BLaER1 treated with 17β-estradiol and CSF1 and Interleukin-3, amounts not matched to agents 10 nM and 100 nM (cell line): ENCODE measurements around the gene LINGO4.
"Not testable (repeated sequence)": the region's sequence is repeated elsewhere in the genome, so short reads cannot be mapped to it uniquely, and the experiment has no call there.

Experiments
- H3K27ac ChIP-seq, 11 experiments: shearing (Covaris generic); formaldehyde crosslinking; 2 replicates each; pipeline ENCODE4 v1.8.1; 2022
- H3K27me3 ChIP-seq, 11 experiments: shearing (Covaris generic); formaldehyde crosslinking; 2 replicates each; pipeline ENCODE4 v1.8.1; 2022
- H3K36me3 ChIP-seq, 11 experiments: shearing (Covaris generic); formaldehyde crosslinking; 2 replicates each; pipeline ENCODE4 v1.8.1; 2022
- H3K4me1 ChIP-seq, 10 experiments: shearing (Covaris generic); formaldehyde crosslinking; 2 replicates each; pipeline ENCODE4 v1.8.1; 2022
- H3K4me2 ChIP-seq, 11 experiments: shearing (Covaris generic); formaldehyde crosslinking; 2 replicates each; pipeline ENCODE4 v1.8.1; 2022
- H3K4me3 ChIP-seq, 10 experiments: shearing (Covaris generic); formaldehyde crosslinking; 2 replicates each; pipeline ENCODE4 v1.8.1; 2022
- H3K9ac ChIP-seq, 11 experiments: shearing (Covaris generic); formaldehyde crosslinking; 2 replicates each; pipeline ENCODE4 v1.8.1; 2022
- H3K9me3 ChIP-seq, 11 experiments: shearing (Covaris generic); formaldehyde crosslinking; replicated peaks in 1 of 11; 2 replicates each; pipeline ENCODE4 v1.8.1; 2022
- H4K20me1 ChIP-seq, 11 experiments: shearing (Covaris generic); formaldehyde crosslinking; 2 replicates each; pipeline ENCODE4 v1.8.1; 2022
- Cebpa-rat ChIP-seq, 11 experiments: shearing (Covaris generic); IDR thresholded peaks; 2 replicates each; pipeline ENCODE4 v1.8.1; 2022

LINGO4 gene

DNA sequence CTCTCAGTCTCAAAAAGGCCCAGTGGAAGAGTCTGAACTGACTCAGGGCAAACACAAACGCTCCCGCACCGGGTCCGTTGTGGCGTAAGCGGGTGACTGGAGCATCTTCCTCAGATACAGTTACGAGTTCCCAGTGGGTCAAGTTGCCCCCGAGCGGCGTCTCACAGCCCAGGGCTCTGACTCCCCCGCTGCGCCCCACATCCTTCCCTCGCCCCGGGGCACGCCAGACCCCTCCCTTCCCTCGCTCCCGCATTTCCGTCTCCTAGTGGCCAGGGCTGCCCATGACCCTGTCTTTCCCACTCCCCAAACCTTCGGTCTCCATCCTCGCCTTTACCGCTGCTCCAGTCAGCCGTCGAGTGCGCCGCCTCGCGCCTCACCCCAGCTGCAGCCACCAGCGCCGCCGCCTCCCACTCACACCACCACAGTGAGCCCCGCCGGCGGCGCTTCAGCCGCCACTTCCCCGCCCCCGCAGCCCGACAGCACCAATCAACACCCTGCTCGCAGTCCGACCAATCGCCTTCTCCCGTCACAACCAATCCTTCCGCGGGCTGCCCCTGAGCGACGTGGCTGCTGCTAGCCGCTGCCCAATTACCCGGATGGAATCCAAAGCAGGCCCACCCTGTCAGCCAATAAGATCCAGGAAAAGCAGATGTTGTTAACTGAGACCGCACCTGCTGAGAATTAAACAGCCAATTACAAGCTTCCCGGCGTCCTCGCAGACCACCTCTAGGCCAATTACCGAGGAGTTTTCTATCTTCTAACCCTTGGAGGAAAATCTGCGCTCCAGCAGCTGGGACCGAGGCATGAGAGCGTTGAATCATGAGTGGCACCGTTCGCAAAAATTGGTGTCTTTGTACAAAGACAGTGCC is 14.9 kb downstream of the LINGO4 start, which contains the start of gene TDRKH:
TSS of gene TDRKH (minus strand) at position 430 of the 869 bp plus-strand sequence. CDS start 7,478 bp downstream, outside the sequence.
- H3K36me3 ChIP-seq, result no peaks in the 10 kb centered on the region; a peak in 1 of 22 replicates
- H3K27ac ChIP-seq, result peak within 1 kb of the TSS in 9 of 11 experiments; percentile 9 to 41 (median 30); a peak in 10 of 22 replicates
- no peak for TF ChIP-seq Cebpa-rat (IDR thresholded peaks at IDR 0.05)

DNA sequence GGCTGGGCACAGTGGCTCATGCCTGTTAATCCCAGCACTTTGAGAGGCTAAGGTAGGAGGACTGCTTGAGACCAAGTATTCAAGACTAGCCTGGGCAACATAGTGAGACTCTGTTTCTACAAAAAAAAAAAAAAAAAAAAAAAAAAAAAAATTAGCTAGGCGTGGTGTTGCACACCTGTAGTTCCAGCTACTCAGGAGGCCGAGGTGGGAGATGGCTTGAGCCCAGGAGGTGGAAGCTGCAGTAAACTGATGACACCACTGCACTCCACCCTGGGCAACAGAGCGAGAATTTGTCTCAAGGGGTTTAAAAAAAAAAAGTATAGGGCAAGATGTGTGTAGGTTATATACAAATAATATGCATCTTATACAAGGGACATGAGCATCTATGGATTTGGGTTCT is 17.5 kb downstream of the LINGO4 start:
- Histone ChIP-seq H3K27me3 (no peaks in the 10 kb centered on the region), H3K4me3 (no peak overlapping the region), H3K9me3 (no peaks in the 10 kb centered on the region), H4K20me1 (no peaks in the 10 kb centered on the region), H3K4me2 (no peak overlapping the region), H3K36me3 (no peaks in the 10 kb centered on the region), H3K27ac (no peak overlapping the region), H3K9ac (no peak overlapping the region), H3K4me1 (peaks cover 15 to 35% (median 28%) of the 10 kb centered on the region in 10 experiments)
- TF ChIP-seq Cebpa-rat (IDR thresholded peaks at IDR 0.05), result no peak

More for the DNA sequence above, 14.9 kb downstream of the LINGO4 start, which contains the start of gene TDRKH:
- Histone ChIP-seq H3K9ac (peak within 1 kb of the TSS; percentile 51 to 77 (median 73); a peak in 21 of 22 replicates), H3K4me2 (peak within 1 kb of the TSS; percentile 94 to 99 (median 97)), H4K20me1 (no peaks in the 10 kb centered on the region), H3K9me3 (no peaks in the 10 kb centered on the region), H3K4me1 (peaks cover 5 to 35% (median 19%) of the 10 kb centered on the region in 10 experiments; a peak in 18 of 20 replicates), H3K4me3 (peak within 1 kb of the TSS; percentile 71 to 85 (median 74)), H3K27me3 (no peaks in the 10 kb centered on the region)

DNA sequence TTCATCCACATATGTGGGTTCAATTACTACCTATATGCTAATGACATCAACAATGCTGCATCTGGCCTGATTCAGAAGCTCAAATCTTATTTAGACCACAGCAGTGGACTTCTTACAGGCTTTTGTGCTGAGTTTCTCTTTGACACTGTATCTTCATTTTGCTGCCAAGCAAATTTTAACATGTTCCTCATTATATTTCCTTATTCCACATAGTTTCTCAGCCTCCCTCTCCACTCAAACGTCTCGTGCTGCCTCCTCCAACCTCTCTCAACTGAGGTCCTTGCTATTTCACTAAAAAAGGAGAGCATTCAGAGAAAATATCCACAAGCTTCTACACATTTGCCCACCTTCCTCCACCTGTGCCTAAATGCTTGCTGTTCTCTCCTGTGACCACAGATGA is 21.4 kb downstream of the LINGO4 start:
- TF ChIP-seq Cebpa-rat (IDR thresholded peaks at IDR 0.05), result no peak
- Histone ChIP-seq H3K9me3 (no peaks in the 10 kb centered on the region), H3K27me3 (no peaks in the 10 kb centered on the region), H4K20me1 (no peaks in the 10 kb centered on the region), H3K27ac (peak overlapping the region in 2 of 11 experiments; percentile 25 to 32; a peak in 3 of 22 replicates), H3K4me2 (peak overlapping the region; percentile 13 to 98 (median 40); a peak in 18 of 22 replicates), H3K4me3 (peak overlapping the region in 1 of 10 experiments; percentile 27; a peak in 2 of 20 replicates), H3K9ac (peak overlapping the region in 2 of 11 experiments; percentile 10 to 57; a peak in 3 of 22 replicates), H3K4me1 (peaks cover 10 to 50% (median 20%) of the 10 kb centered on the region in 10 experiments; a peak in 19 of 20 replicates), H3K36me3 (peaks cover 0 to 3% (median 0%) of the 10 kb centered on the region in 11 experiments; a peak in 4 of 22 replicates)

DNA sequence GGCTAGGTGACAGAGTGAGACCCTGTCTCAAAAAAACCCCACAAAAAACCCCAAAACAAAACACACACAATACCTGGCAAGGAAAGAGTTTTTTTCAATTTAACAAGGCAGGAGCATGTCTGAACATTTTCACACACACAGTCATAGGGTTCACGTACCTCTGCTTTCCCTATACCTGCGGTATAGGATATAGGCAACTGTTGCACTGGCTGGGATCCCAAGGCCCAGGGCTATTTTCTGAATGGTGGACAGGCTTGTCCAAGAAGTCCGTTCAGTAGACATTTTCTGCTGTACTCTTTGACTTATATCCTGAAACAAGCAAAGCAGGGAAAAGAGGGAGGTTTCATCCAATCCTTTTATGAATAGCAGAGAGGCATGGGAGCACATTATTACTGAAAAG is 22.5 kb downstream of the LINGO4 start:
- no peak for TF ChIP-seq Cebpa-rat (IDR thresholded peaks at IDR 0.05)
- Histone ChIP-seq H3K27ac (no peak overlapping the region), H3K9ac (peak overlapping the region in 1 of 11 experiments; percentile 57; a peak in 1 of 22 replicates), H3K4me1 (peaks cover 10 to 50% (median 18%) of the 10 kb centered on the region in 10 experiments; a peak in 19 of 20 replicates), H3K27me3 (no peaks in the 10 kb centered on the region), H4K20me1 (no peaks in the 10 kb centered on the region), H3K4me3 (no peak overlapping the region), H3K36me3 (peaks cover 0 to 12% (median 0%) of the 10 kb centered on the region in 11 experiments; a peak in 7 of 22 replicates), H3K9me3 (no peaks in the 10 kb centered on the region), H3K4me2 (peak overlapping the region in 3 of 11 experiments; percentile 61 to 98 (median 91); a peak in 5 of 22 replicates)

DNA sequence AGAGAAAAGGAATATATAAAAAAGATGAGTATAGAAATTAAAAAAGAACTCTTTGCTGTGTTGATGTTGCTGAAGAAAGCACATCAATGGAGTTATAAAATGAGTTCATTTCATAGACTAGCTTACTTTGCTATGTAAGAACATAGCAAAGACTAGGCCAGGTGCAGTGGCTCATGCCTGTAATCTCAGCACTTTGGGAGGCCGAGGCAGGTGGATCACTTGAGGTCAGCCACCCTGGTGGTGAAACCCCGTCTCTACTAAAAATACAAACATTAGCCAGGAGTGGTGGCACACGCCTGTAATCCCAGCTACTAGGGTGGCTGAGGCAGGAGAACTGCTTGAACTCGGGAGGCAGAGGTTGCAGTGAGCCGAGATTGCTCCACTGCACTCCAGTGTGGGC is 23.2 kb downstream of the LINGO4 start:
- peaks cover 10 to 50% (median 16%) of the 10 kb centered on the region in 10 experiments; a peak in 19 of 20 replicates for H3K4me1 ChIP-seq
- not testable (repeated sequence) for H3K9me3 ChIP-seq, H3K27ac ChIP-seq, H3K4me2 ChIP-seq, H3K27me3 ChIP-seq, H3K9ac ChIP-seq, H3K4me3 ChIP-seq, H4K20me1 ChIP-seq
- peaks cover 0 to 12% (median 0%) of the 10 kb centered on the region in 11 experiments; a peak in 8 of 22 replicates for H3K36me3 ChIP-seq

DNA sequence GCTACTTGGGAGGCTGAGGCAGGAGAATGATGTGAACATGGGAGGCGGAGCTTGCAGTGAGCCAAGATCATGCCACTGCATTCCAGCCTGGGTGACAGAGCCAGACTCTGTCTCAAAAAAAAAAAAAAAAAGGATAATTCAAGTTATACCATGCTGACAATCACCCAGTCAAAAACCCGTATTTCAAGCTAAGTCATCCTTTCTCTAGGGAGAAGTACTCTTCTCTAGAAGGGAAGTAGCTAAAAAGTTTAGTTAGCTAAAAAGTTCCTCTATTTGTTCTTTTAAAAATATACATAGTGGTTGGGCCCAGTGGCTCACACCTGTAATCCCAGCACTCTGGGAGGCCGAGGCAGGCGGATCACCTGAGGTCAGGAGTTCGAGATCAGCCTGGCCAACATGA is 24.5 kb downstream of the LINGO4 start:
- H3K9ac ChIP-seq, H3K4me3 ChIP-seq, H3K27me3 ChIP-seq, H4K20me1 ChIP-seq, H3K27ac ChIP-seq, H3K9me3 ChIP-seq: not testable (repeated sequence)
- Histone ChIP-seq H3K4me1 (peaks cover 10 to 50% (median 16%) of the 10 kb centered on the region in 10 experiments; a peak in 19 of 20 replicates), H3K36me3 (peaks cover 0 to 18% (median 8%) of the 10 kb centered on the region in 11 experiments; a peak in 11 of 22 replicates), H3K4me2 (peak overlapping the region in 2 of 11 experiments; percentile 35 to 55; a peak in 6 of 22 replicates)

DNA sequence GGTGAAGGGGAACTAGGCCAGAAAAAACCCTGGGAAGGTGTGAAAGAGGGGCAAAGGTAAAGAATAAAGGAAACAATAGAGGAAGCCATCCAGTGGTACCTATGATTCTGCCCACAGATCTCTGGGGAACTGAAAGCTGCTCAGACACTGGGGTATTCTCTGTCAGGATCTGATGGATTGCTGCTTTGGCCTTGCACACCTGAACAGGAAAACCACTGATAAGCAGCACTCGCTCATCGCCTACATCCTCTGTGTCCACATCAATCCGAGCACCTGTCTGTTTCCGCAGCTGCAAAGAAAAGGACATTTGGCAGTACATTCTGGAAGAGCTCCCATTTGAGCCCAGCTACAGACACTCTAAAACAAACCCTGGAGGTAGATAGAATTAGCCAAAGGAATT is 25.4 kb downstream of the LINGO4 start:
- TF ChIP-seq Cebpa-rat (IDR thresholded peaks at IDR 0.05), result no peak
- Histone ChIP-seq H3K4me3 (no peak overlapping the region), H3K9me3 (no peaks in the 10 kb centered on the region), H3K4me2 (peak overlapping the region in 9 of 11 experiments; percentile 7 to 62 (median 48); a peak in 14 of 22 replicates), H4K20me1 (no peaks in the 10 kb centered on the region), H3K4me1 (peaks cover 10 to 46% (median 16%) of the 10 kb centered on the region in 10 experiments; a peak in 19 of 20 replicates), H3K27me3 (no peaks in the 10 kb centered on the region), H3K9ac (peak overlapping the region in 1 of 11 experiments; percentile 25; a peak in 1 of 22 replicates), H3K36me3 (peaks cover 0 to 26% (median 16%) of the 10 kb centered on the region in 11 experiments; a peak in 11 of 22 replicates), H3K27ac (no peak overlapping the region)

DNA sequence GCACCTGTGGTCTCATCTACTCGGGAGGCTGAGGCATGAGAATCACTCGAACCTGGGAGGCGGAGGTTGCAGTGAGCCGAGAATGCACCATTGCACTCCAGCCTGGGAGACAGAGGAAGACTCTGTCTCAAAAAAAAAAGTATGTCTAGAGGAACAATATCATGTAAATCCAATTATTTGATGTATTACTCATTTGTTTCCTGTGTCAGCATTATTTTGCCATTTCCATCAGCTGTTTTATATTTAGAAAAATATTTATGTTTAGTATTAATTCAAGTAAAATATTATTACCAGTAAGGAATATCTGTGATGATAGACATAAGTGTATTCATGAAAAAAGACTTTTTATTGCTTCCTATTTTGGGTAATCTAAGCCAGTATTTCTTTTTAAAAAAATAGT is 27.9 kb downstream of the LINGO4 start:
- Histone ChIP-seq H3K4me1 (peaks cover 5 to 21% (median 8%) of the 10 kb centered on the region in 10 experiments; a peak in 17 of 20 replicates), H3K4me3 (no peak overlapping the region), H3K27me3 (no peaks in the 10 kb centered on the region), H3K36me3 (peaks cover 0 to 34% (median 22%) of the 10 kb centered on the region in 11 experiments; a peak in 11 of 22 replicates), H3K27ac (no peak overlapping the region), H3K4me2 (no peak overlapping the region), H3K9ac (no peak overlapping the region), H4K20me1 (no peaks in the 10 kb centered on the region), H3K9me3 (no peaks in the 10 kb centered on the region)
- TF ChIP-seq Cebpa-rat (IDR thresholded peaks at IDR 0.05), result no peak

DNA sequence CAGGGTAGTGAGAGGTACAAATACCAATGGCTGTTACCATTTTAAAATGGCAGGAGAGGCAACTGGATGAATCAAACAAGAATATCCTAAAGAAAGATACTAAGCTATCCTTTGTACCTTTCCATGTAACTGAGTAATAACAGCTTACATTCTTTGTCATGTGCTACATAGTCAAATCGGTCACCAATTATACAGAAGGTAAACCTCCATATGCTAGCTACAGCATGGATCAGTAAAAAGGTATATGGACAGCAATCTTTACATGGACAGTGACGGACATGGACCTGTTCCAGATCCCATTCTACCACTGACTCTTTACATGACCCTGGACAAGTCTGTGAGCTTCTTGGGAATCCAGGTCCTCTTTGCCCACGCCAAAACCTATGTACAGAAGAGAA is 28.6 kb downstream of the LINGO4 start:
- peaks cover 0 to 34% (median 22%) of the 10 kb centered on the region in 11 experiments; a peak in 11 of 22 replicates for H3K36me3 ChIP-seq

More for the DNA sequence above, 28.6 kb downstream of the LINGO4 start:
- Histone ChIP-seq H4K20me1 (no peaks in the 10 kb centered on the region), H3K27me3 (no peaks in the 10 kb centered on the region), H3K9me3 (no peaks in the 10 kb centered on the region), H3K4me1 (peaks cover 5 to 19% (median 8%) of the 10 kb centered on the region in 10 experiments; a peak in 16 of 20 replicates), H3K9ac (no peak overlapping the region), H3K4me3 (no peak overlapping the region), H3K4me2 (no peak overlapping the region), H3K27ac (no peak overlapping the region)
- no peak for TF ChIP-seq Cebpa-rat (IDR thresholded peaks at IDR 0.05)
